Tibial nerve (tissue), 4 donors: ENCODE measurements around the gene AMOTL2. TPM values are rescaled to one million over a fixed set of nuclear protein-coding genes. Genes with fewer than 3 reads are reported as not detected.

Experiments
- DNase-seq, 2 donors: peaks; one replicate each; pipeline ENCODE4 v3.0.0-alpha.2; 2019; ENCODE audit warnings: low spot score in 2 of 2
- H3K27ac ChIP-seq, 4 donors: fragments of 200-600 bp; sonication (generic) in 3 of 4; one replicate each; pipeline ENCODE4 v1.5.1; 2017 to 2019; ENCODE audit warnings: mild to moderate bottlenecking in 1 of 4
- H3K27me3 ChIP-seq, 2 donors: fragments of 200-600 bp; sonication (generic) in 1 of 2; one replicate each; pipeline versions ENCODE4 v1.5.1 to v1.6.0; 2017 to 2019
- H3K36me3 ChIP-seq, 3 donors: fragments of 200-600 bp; sonication (generic); one replicate each; pipeline ENCODE4 v1.5.1; 2018 to 2019
- H3K4me1 ChIP-seq, 4 donors: fragments of 200-600 bp; sonication (generic) in 3 of 4; one replicate each; pipeline ENCODE4 v1.5.1; 2017 to 2019
- H3K4me3 ChIP-seq, 4 donors: fragments of 200-600 bp; sonication (generic) in 3 of 4; one replicate each; pipeline ENCODE4 v1.5.1; 2017 to 2019; ENCODE audit warnings: mild to moderate bottlenecking in 1 of 4, moderate library complexity in 1 of 4
- H3K9me3 ChIP-seq, 4 donors: fragments of 200-600 bp; sonication (generic) in 3 of 4; one replicate each; pipeline ENCODE4 v1.5.1; 2017 to 2019
- EP300 ChIP-seq, 2 donors: sonication (generic); formaldehyde crosslinking; IDR thresholded peaks; one replicate each; pipeline ENCODE4 v1.6.1; 2017; ENCODE audit warnings: antibody characterized with exemption in 2 of 2, mild to moderate bottlenecking in 1 of 2
- POLR2A ChIP-seq, 2 donors: fragments of 450-650 bp; IDR thresholded peaks; one replicate each; pipeline ENCODE4 v1.6.1; 2017; ENCODE audit warnings: antibody characterized with exemption in 2 of 2, mild to moderate bottlenecking in 2 of 2, moderate library complexity in 2 of 2
- WGBS, 2 donors: methylation state at CpG; one replicate each; pipeline ENCODE4 v1.1.5; 2018; 5-methylcytosine and 5-hydroxymethylcytosine counted together
- total RNA-seq, 4 donors: library from RNA; depleted of rRNA; stranded (reverse); fragments of >200 nt; gene quantifications; one replicate each; pipeline ENCODE4 v1.1.0, GENCODE V29; 2016
- TF ChIP-seq, protein P1 (sequence below), 5 experiments: fragments of 200-600 bp in 3 of 5; fragments of 450-650 bp in 2 of 5; sonication (generic) in 3 of 5; IDR thresholded peaks; one replicate each; pipeline ENCODE4 v1.5.1; 2016 to 2019; ENCODE audit warnings: antibody characterized with exemption in 5 of 5, mild to moderate bottlenecking in 3 of 5, moderate library complexity in 2 of 5

The AMOTL2 gene
- total RNA-seq, 4 donors from 2014 or later: 216 to 337 (median 255) TPM

GRCh38 chr3:134339913-134340312 lies 34.3 kb downstream of the AMOTL2 start:
- no peaks in the 10 kb centered on the region for H3K9me3 ChIP-seq
- peak overlapping the region in 2 of 4 donors; percentile 13 to 33 for H3K27ac ChIP-seq
- H3K4me3 ChIP-seq: no peak overlapping the region
- DNase-seq: no peak
- no peaks in the 10 kb centered on the region for H3K36me3 ChIP-seq
- H3K4me1 ChIP-seq: peaks cover 0 to 27% (median 7%) of the 10 kb centered on the region in 4 donors
- no peak for TF ChIP-seq POLR2A (IDR thresholded peaks at IDR 0.05)
- 85 to 86% methylated on average over 5 of the region's 5 CpGs for WGBS, 2 donors
- H3K27me3 ChIP-seq: no peaks in the 10 kb centered on the region

DNA sequence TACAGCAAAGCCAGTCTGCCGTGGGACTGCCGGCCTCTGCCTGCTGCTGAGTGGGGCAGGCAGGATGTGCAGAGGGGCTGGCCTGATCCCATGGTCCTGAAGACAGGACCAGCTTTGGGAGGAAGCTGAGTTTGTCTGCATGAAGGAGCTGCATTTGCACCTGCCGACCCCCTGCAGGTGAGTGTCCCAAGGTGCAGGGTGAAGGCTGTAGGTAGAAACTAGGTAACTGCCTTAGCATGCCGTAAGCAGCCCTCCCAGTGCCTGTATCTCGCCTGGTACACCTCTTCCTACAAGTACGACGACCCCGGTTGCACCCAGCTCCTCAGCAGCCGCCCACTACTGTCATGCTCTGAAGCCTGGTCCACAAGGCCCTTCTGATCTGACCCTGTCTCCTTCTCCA lies 34.9 kb downstream of the AMOTL2 start:
- Histone ChIP-seq H3K27ac (peak overlapping the region in 1 of 4 donors; percentile 13), H3K36me3 (no peaks in the 10 kb centered on the region), H3K9me3 (no peaks in the 10 kb centered on the region), H3K27me3 (no peaks in the 10 kb centered on the region), H3K4me1 (peaks cover 0 to 33% (median 11%) of the 10 kb centered on the region in 4 donors), H3K4me3 (no peak overlapping the region)
- WGBS, 2 donors: 90 to 91% methylated on average over 8 to 9 of the region's 9 CpGs
- no peak for DNase-seq
- no peak for TF ChIP-seq POLR2A (IDR thresholded peaks at IDR 0.05)
- no peak for TF ChIP-seq EP300 (IDR thresholded peaks at IDR 0.05)
- TF ChIP-seq, protein P1, sequence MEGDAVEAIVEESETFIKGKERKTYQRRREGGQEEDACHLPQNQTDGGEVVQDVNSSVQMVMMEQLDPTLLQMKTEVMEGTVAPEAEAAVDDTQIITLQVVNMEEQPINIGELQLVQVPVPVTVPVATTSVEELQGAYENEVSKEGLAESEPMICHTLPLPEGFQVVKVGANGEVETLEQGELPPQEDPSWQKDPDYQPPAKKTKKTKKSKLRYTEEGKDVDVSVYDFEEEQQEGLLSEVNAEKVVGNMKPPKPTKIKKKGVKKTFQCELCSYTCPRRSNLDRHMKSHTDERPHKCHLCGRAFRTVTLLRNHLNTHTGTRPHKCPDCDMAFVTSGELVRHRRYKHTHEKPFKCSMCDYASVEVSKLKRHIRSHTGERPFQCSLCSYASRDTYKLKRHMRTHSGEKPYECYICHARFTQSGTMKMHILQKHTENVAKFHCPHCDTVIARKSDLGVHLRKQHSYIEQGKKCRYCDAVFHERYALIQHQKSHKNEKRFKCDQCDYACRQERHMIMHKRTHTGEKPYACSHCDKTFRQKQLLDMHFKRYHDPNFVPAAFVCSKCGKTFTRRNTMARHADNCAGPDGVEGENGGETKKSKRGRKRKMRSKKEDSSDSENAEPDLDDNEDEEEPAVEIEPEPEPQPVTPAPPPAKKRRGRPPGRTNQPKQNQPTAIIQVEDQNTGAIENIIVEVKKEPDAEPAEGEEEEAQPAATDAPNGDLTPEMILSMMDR (IDR thresholded peaks at IDR 0.05): no peak

GRCh38 chr3:134338516-134339261 lies 35.6 kb downstream of the AMOTL2 start:
- Histone ChIP-seq H3K27me3 (no peaks in the 10 kb centered on the region), H3K4me3 (no peak overlapping the region), H3K9me3 (no peaks in the 10 kb centered on the region), H3K27ac (no peak overlapping the region), H3K36me3 (no peaks in the 10 kb centered on the region), H3K4me1 (peaks cover 0 to 40% (median 17%) of the 10 kb centered on the region in 4 donors)
- DNase-seq: no peak
- WGBS, 2 donors: 91 to 100% methylated on average over 5 of the region's 5 CpGs
- no peak for TF ChIP-seq POLR2A (IDR thresholded peaks at IDR 0.05)
- TF ChIP-seq EP300 (IDR thresholded peaks at IDR 0.05): no peak

DNA sequence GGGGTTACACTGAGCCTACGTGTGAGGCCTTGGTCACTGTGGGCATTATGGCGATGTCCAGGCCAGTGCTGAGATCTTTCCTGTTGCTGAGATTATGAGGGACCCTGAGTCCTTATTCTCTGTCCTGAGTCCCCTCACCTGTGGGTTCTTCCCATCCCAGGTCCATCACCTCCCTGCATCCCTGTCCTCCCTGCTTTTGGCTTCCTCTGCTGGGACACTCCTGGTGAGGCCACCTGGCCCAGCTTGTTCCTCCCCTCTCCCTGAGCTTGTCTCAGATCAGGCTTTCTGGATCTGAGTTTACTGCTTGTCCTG lies 36.1 kb downstream of the AMOTL2 start:
- Histone ChIP-seq H3K9me3 (no peaks in the 10 kb centered on the region), H3K27me3 (no peaks in the 10 kb centered on the region), H3K4me3 (no peak overlapping the region), H3K36me3 (no peaks in the 10 kb centered on the region), H3K4me1 (peaks cover 0 to 45% (median 22%) of the 10 kb centered on the region in 4 donors), H3K27ac (no peak overlapping the region)
- WGBS, 2 donors: 90 to 96% methylated on average over 2 of the region's 2 CpGs
- DNase-seq: no peak
- TF ChIP-seq, protein P1 (IDR thresholded peaks at IDR 0.05): no peak
- TF ChIP-seq POLR2A (IDR thresholded peaks at IDR 0.05): no peak
- no peak for TF ChIP-seq EP300 (IDR thresholded peaks at IDR 0.05)

DNA sequence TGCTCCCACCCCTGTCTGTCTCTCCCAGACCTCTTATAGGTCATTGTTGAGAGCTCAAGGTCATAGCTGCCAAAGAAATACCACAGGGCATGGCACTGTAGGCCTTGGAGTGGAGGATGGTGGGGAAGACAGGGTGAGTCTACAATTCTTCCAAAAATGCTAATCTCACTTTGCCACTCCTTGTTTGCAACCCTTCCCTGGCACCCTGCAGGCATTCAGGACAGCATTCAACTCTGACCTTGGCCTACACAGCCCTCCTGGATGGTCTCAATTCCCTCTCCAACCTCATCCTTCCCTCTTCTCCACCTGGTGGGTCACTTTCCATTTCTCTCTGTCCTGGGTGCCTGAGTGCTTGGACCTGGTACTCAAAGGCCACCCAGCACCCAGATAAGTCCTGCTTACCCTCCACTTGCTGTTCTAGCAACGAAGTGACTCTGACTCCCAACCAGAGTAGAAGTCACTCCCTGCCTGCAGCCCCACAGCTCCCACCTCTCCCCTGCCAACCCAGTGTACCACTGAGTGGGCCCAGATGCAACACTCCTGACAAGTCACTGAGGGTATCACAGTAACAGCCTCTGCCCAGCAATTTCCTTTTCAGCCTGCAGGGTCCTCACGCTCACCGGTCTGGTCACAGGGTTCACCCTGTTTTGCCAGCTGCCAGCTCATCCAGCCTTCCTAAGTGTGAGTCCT lies 36.6 kb downstream of the AMOTL2 start:
- H3K36me3 ChIP-seq: no peaks in the 10 kb centered on the region
- 90 to 92% methylated on average over 3 of the region's 3 CpGs for WGBS, 2 donors
- H3K4me3 ChIP-seq: no peak overlapping the region
- H3K27me3 ChIP-seq: no peaks in the 10 kb centered on the region
- TF ChIP-seq POLR2A (IDR thresholded peaks at IDR 0.05) (no peak), EP300 (IDR thresholded peaks at IDR 0.05) (no peak)
- TF ChIP-seq, protein P1 (IDR thresholded peaks at IDR 0.05): no peak
- no peaks in the 10 kb centered on the region for H3K9me3 ChIP-seq
- no peak for DNase-seq
- peaks cover 0 to 50% (median 26%) of the 10 kb centered on the region in 4 donors for H3K4me1 ChIP-seq
- H3K27ac ChIP-seq: no peak overlapping the region

GRCh38 chr3:134337071-134337482 lies 37.2 kb downstream of the AMOTL2 start:
- peaks cover 0 to 56% (median 32%) of the 10 kb centered on the region in 4 donors for H3K4me1 ChIP-seq

More at GRCh38 chr3:134337071-134337482, 37.2 kb downstream of the AMOTL2 start:
- Histone ChIP-seq H3K27ac (no peak overlapping the region), H3K36me3 (no peaks in the 10 kb centered on the region), H3K27me3 (no peaks in the 10 kb centered on the region), H3K4me3 (no peak overlapping the region), H3K9me3 (no peaks in the 10 kb centered on the region)
- TF ChIP-seq, protein P1 (IDR thresholded peaks at IDR 0.05): no peak
- TF ChIP-seq EP300 (IDR thresholded peaks at IDR 0.05): no peak
- DNase-seq: no peak
- WGBS, 2 donors: 93 to 97% methylated on average over 5 to 8 of the region's 8 CpGs
